ENCODE results near the gene HASPIN. TPM values are rescaled to one million over a fixed set of nuclear protein-coding genes. Genes with fewer than 3 reads are reported as not detected.
A peak's percentile ranks its signal among the peaks of the same experiment; 100 is the strongest.

HASPIN gene
- total and polyA plus RNA-seq, 9 of the 15 experiments (the other 6 are each of a cell fraction or from before 2014, with no cell fraction given): 0.81 to 13.5 (median 9.9) TPM

DNA sequence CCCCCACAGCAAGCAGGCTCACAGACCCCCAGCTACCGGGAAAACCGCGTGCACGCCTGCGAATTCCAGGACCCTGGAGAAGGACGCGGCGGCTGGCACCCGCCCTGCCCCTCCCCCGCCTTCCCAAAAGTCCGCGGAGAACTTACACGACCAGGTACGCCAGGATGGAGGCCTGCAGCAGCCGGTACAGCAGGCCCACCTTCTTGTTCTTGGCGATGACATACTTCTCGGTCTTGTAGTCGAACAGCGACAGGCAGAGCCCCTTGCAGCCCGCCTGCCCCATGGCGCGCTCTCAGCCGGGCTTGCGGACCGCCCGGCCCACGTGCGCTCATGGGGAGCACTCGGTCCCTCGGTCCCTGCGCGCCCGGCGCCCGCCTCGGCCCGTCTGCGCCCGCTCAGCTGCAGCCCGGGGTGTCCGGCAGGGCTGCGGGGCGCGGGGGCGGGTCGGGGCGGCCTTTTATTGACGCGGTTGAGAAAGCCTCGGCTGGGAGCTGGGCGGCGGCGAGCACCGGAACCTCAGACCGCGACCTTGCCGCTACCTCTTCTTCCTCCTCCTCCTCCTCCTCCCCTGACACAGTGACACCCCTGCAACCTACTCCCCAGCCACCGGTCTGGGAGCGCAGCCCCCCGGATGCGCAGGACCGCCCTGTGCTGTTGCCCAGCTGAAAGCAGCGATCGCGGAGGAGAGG, 27.8 kb upstream of the HASPIN start, which contains the start of gene P2RX5 (continued):
- TF ChIP-seq, protein P1, sequence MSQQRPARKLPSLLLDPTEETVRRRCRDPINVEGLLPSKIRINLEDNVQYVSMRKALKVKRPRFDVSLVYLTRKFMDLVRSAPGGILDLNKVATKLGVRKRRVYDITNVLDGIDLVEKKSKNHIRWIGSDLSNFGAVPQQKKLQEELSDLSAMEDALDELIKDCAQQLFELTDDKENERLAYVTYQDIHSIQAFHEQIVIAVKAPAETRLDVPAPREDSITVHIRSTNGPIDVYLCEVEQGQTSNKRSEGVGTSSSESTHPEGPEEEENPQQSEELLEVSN (IDR thresholded peaks at IDR 0.05; ENCODE audit: borderline replicate concordance in 1 of 2, extremely low read depth in 1 of 2, insufficient read depth in 1 of 2, insufficient read length in 1 of 2, low read depth in 1 of 2, low read length in 1 of 2, poor library complexity in 1 of 2, severe bottlenecking in 1 of 2): peak in 1 of 2 experiments; percentile 80
- TF ChIP-seq L3MBTL2 (IDR thresholded peaks at IDR 0.05) (peak; percentile 43; the same call in 1 of the 2 replicates), HDAC3 (IDR thresholded peaks at IDR 0.05; ENCODE audit: borderline replicate concordance, partially characterized antibody) (no peak), RBFOX2 (IDR thresholded peaks at IDR 0.05; ENCODE audit: low read depth, low read length) (0 out of 2 replicates have a peak, but pooled peaks have one; percentile 21), ARNT (IDR thresholded peaks at IDR 0.05) (no peak), POLR2G (IDR thresholded peaks at IDR 0.05; ENCODE audit: low read depth, low read length) (0 out of 2 replicates have a peak, but pooled peaks have one; percentile 24), ZNF165 (CRISPR knock-in tag; IDR thresholded peaks at IDR 0.05; ENCODE audit: borderline replicate concordance) (no peak), ZNF77 (CRISPR knock-in tag; IDR thresholded peaks at IDR 0.05) (no peak)
- TF ChIP-seq, protein P2, sequence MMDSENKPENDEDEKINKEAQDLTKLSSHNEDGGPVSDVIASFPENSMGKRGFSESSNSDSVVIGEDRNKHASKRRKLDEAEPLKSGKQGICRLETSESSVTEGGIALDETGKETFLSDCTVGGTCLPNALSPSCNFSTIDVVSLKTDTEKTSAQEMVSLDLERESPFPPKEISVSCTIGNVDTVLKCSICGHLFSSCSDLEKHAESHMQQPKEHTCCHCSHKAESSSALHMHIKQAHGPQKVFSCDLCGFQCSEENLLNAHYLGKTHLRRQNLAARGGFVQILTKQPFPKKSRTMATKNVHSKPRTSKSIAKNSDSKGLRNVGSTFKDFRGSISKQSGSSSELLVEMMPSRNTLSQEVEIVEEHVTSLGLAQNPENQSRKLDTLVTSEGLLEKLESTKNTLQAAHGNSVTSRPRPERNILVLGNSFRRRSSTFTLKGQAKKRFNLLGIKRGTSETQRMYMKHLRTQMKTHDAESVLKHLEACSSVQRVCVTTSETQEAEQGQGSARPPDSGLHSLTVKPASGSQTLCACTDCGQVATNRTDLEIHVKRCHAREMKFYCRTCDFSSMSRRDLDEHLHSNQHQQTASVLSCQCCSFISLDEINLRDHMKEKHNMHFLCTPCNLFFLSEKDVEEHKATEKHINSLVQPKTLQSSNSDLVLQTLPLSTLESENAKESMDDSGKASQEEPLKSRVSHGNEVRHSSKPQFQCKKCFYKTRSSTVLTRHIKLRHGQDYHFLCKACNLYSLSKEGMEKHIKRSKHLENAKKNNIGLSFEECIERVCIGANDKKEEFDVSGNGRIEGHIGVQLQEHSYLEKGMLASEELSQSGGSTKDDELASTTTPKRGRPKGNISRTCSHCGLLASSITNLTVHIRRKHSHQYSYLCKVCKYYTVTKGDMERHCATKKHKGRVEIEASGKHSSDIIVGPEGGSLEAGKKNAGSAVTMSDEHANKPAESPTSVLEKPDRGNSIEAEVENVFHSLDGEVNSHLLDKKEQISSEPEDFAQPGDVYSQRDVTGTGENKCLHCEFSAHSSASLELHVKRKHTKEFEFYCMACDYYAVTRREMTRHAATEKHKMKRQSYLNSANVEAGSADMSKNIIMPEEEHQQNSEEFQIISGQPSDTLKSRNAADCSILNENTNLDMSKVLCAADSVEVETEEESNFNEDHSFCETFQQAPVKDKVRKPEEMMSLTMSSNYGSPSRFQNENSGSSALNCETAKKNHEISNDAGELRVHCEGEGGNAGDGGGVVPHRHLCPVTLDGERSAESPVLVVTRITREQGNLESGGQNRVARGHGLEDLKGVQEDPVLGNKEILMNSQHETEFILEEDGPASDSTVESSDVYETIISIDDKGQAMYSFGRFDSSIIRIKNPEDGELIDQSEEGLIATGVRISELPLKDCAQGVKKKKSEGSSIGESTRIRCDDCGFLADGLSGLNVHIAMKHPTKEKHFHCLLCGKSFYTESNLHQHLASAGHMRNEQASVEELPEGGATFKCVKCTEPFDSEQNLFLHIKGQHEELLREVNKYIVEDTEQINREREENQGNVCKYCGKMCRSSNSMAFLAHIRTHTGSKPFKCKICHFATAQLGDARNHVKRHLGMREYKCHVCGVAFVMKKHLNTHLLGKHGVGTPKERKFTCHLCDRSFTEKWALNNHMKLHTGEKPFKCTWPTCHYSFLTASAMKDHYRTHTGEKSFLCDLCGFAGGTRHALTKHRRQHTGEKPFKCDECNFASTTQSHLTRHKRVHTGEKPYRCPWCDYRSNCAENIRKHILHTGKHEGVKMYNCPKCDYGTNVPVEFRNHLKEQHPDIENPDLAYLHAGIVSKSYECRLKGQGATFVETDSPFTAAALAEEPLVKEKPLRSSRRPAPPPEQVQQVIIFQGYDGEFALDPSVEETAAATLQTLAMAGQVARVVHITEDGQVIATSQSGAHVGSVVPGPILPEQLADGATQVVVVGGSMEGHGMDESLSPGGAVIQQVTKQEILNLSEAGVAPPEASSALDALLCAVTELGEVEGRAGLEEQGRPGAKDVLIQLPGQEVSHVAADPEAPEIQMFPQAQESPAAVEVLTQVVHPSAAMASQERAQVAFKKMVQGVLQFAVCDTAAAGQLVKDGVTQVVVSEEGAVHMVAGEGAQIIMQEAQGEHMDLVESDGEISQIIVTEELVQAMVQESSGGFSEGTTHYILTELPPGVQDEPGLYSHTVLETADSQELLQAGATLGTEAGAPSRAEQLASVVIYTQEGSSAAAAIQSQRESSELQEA (IDR thresholded peaks at IDR 0.05; ENCODE audit: low read depth): no peak
- TF ChIP-seq, protein P3, sequence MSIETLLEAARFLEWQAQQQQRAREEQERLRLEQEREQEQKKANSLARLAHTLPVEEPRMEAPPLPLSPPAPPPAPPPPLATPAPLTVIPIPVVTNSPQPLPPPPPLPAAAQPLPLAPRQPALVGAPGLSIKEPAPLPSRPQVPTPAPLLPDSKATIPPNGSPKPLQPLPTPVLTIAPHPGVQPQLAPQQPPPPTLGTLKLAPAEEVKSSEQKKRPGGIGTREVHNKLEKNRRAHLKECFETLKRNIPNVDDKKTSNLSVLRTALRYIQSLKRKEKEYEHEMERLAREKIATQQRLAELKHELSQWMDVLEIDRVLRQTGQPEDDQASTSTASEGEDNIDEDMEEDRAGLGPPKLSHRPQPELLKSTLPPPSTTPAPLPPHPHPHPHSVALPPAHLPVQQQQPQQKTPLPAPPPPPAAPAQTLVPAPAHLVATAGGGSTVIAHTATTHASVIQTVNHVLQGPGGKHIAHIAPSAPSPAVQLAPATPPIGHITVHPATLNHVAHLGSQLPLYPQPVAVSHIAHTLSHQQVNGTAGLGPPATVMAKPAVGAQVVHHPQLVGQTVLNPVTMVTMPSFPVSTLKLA (conservative IDR thresholded peaks at IDR 0.05): peak; percentile 35 to 63; a peak in 3 of 4 replicates
- TF ChIP-seq, protein P4, sequence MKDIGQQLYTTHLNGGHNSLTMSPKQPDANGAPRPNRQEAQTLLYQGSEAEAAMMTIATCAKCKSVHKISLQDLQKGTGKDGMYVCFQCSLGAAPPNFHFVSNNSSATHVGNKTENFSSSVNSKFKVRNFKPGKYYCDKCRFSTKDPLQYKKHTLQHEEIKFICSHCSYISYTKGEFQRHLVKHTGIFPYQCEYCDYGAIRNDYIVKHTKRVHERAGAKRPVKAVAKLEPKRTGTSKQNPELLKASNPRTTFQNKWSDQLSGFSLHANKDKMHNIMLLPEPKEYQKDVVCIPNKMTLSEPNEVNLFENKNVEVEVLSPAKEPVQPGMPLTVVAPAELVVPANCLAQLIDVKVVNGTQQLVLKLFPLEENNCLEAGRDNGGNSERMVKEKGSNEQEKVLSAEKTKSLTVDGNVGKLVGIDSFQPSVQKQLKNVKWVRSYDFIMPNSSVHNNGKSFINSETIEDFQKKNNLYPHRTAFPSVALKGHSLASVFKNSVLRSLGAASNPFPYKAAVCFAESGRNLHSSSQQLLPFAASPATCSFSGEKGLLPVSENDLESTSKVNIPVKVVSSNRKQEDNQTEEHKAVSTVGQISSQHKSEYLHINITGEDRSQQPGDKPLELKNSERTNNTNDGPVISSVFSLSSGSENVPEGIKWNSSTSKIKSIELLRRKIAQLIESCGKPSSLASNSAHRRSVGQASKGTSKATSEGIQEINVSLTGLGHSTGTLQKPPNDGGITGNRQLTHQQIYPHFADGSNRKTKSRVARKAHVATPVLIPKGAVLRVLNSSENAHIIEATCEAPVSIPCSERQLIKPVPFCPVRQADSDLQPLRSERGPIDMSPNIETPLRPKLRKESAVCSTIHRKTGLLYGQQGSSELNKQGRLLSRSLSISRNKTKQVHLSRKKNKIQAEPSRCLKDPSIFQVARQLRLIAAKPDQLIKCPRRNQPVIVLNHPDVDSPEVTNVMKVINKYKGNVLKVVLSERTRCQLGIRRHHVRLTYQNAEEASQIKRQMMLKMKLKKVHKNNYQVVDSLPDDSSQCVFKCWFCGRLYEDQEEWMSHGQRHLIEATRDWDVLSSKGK (CRISPR knock-in tag; IDR thresholded peaks at IDR 0.05): no peak
